Sigmoid colon (tissue), 4 donors: ENCODE measurements around the gene RFXAP.

Experiments used
- POLR2A ChIP-seq, 2 donors: fragments of 450-650 bp; IDR thresholded peaks; one replicate each; pipeline ENCODE4 v1.6.1; 2016; ENCODE audit warnings: antibody characterized with exemption in 2 of 2, mild to moderate bottlenecking in 2 of 2, moderate library complexity in 2 of 2
- POLR2AphosphoS5 ChIP-seq, 4 donors: sonication (generic); formaldehyde crosslinking; IDR thresholded peaks; one replicate each; pipeline ENCODE4 v1.6.1; 2017; ENCODE audit warnings: antibody characterized with exemption in 4 of 4
- TF ChIP-seq, protein P1 (sequence below), 4 experiments: fragments of 450-650 bp in 3 of 4; fragments of 200-600 bp in 1 of 4; IDR thresholded peaks; one replicate each; pipeline ENCODE4 v1.5.1; 2016 to 2019; ENCODE audit warnings: antibody characterized with exemption in 4 of 4, mild to moderate bottlenecking in 3 of 4, moderate library complexity in 2 of 4

DNA sequence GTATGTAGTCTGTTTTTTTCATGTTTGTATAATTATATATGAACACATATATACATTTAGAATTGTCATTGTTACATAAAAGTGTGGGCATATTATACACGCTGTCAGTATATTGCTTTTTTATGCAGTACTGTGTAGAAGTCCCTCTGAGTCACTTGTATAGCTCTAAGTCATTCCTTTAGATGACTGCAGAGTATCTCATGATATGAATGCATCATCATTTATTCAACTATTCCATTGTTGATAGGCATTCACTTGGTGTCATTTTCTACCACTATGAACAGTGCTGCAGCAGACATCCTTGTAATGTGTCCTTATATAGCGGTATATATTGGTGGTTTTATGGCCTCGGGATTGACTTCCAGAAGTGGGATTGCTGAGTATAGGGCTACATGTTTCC, 15.3 kb downstream of the RFXAP start:
- TF ChIP-seq, protein P1, sequence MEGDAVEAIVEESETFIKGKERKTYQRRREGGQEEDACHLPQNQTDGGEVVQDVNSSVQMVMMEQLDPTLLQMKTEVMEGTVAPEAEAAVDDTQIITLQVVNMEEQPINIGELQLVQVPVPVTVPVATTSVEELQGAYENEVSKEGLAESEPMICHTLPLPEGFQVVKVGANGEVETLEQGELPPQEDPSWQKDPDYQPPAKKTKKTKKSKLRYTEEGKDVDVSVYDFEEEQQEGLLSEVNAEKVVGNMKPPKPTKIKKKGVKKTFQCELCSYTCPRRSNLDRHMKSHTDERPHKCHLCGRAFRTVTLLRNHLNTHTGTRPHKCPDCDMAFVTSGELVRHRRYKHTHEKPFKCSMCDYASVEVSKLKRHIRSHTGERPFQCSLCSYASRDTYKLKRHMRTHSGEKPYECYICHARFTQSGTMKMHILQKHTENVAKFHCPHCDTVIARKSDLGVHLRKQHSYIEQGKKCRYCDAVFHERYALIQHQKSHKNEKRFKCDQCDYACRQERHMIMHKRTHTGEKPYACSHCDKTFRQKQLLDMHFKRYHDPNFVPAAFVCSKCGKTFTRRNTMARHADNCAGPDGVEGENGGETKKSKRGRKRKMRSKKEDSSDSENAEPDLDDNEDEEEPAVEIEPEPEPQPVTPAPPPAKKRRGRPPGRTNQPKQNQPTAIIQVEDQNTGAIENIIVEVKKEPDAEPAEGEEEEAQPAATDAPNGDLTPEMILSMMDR (IDR thresholded peaks at IDR 0.05) = no peak
- no peak for TF ChIP-seq POLR2AphosphoS5 (IDR thresholded peaks at IDR 0.05)
- TF ChIP-seq POLR2A (IDR thresholded peaks at IDR 0.05) = no peak
